Measurements from ENCODE around the gene DAP. TPM values are rescaled to one million over a fixed set of nuclear protein-coding genes. Genes with fewer than 3 reads are reported as not detected.

The DAP gene
- total and polyA plus RNA-seq, 2 of the 4 experiments (the other 2 are of a cell fraction): 49.6 to 189 TPM

DNA sequence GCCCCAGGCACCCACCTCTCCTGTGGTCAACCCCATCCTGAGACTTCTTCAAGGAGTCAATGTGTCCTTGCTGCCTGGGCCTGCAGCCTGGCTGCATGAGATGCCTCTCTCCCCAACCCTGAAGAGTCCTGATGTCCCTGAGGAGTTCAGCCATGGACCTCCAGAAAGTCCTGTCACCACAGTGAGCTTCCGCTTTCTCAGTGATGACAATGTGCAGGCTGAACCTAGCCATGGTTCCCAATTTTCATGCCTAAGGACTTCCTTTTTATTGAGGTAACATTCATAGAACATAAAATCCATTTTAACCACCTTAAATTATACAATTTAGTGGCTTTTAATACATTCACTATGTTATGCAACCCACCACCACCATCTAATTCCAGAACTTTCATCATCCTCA lies 29.1 kb downstream of the DAP start:
- Histone ChIP-seq H2AFZ (replicated peaks; ENCODE audit: low read length, poor library complexity) (no peak overlapping the region), H3K9me3 (ENCODE audit: control insufficient read depth, insufficient read depth, low read length) (no peaks in the 10 kb centered on the region), H2BK5ac (ENCODE audit: low read depth, low read length, poor library complexity, severe bottlenecking) (no peak overlapping the region), H3K36me3 (ENCODE audit: control insufficient read depth, insufficient read depth, low read length) (peaks cover 27% of the 10 kb centered on the region), H3K9ac (ENCODE audit: low read depth, low read length) (no peak overlapping the region), H3K27me3 (ENCODE audit: control insufficient read depth, insufficient read depth, low read length) (no peaks in the 10 kb centered on the region), H4K20me1 (ENCODE audit: insufficient read depth, low read length) (peaks cover 22% of the 10 kb centered on the region), H2BK15ac (ENCODE audit: low read depth, low read length) (no peak overlapping the region), H3K79me1 (ENCODE audit: low read depth in 1 of 2, low read length in 2 of 2) (peaks cover 46 to 83% of the 10 kb centered on the region in 2 experiments), H3K4me3 (ENCODE audit: insufficient read depth, low read depth, low read length) (no peak overlapping the region), H3K4me2 (ENCODE audit: low read depth, low read length) (no peak overlapping the region), H3K9me1 (ENCODE audit: insufficient read depth, low read length) (peaks cover 40% of the 10 kb centered on the region), H3K14ac (replicated peaks; ENCODE audit: low read depth, low read length) (no peak overlapping the region), H2AK9ac (replicated peaks; ENCODE audit: low read depth, low read length, poor library complexity) (no peak overlapping the region), H4K8ac (ENCODE audit: low read depth in 2 of 2, low read length in 2 of 2) (no peak overlapping the region), H4K5ac (ENCODE audit: low read depth, low read length) (no peak overlapping the region), H3K27ac (ENCODE audit: insufficient read depth, low read length) (no peak overlapping the region), H3K18ac (ENCODE audit: low read depth, low read length) (no peak overlapping the region), H3K23ac (ENCODE audit: low read depth, low read length) (no peak overlapping the region), H3K4me1 (ENCODE audit: control insufficient read depth, insufficient read depth, low read length) (peaks cover 15% of the 10 kb centered on the region), H2AK5ac (ENCODE audit: low read depth, low read length) (no peak overlapping the region), H3K56ac (ENCODE audit: extremely low read depth, insufficient read depth, low read length) (no peak overlapping the region), H4K91ac (ENCODE audit: insufficient read depth, low read depth, low read length) (no peak overlapping the region), H2BK20ac (ENCODE audit: low read depth, low read length) (no peak overlapping the region), H3K4ac (ENCODE audit: low read depth, low read length) (no peak overlapping the region), H2BK120ac (ENCODE audit: low read depth, low read length) (no peak overlapping the region)
- ChIA-PET POLR2A (ENCODE audit: unreplicated experiment) (interaction anchor here (0.6 kb wide), 1 partner anchor 25 kb away, joined by 3 read pairs; no protein-coding TSS in a partner anchor), CTCF (no interaction called here)
- intact Hi-C loops (cut with micrococcal nuclease): no loop called here
- ATAC-seq (ENCODE audit: low read depth) (no peak), DNase-seq (no peak)
- WGBS, 2 experiments (ENCODE audit: extremely low coverage in 2 of 2, insufficient read length in 1 of 2): no CpG with 5 or more reads among the region's 1 CpG
- in situ Hi-C loops (cut with MboI; ENCODE audit: low sequenced_read_pairs): no loop called here
- TF ChIP-seq FOS (IDR thresholded peaks at IDR 0.05; ENCODE audit: low read depth, low read length): no peak
- no peak for TF ChIP-seq MXI1 (IDR thresholded peaks at IDR 0.05; ENCODE audit: borderline replicate concordance, low read depth, low read length)
- TF ChIP-seq RCOR1 (IDR thresholded peaks at IDR 0.05; ENCODE audit: insufficient replicate concordance, low read length): no peak
- TF ChIP-seq POLR2A (IDR thresholded peaks at IDR 0.05; ENCODE audit: low read depth, low read length): no peak
- no peak for TF ChIP-seq RFX5 (IDR thresholded peaks at IDR 0.05; ENCODE audit: low read depth, low read length)
- no peak for TF ChIP-seq CEBPB (IDR thresholded peaks at IDR 0.05; ENCODE audit: low read depth, low read length)
- no peak for TF ChIP-seq RAD21 (IDR thresholded peaks at IDR 0.05; ENCODE audit: low read length)
- TF ChIP-seq MAZ (IDR thresholded peaks at IDR 0.05; ENCODE audit: borderline replicate concordance, low read depth, low read length): no peak
- no peak for TF ChIP-seq SMC3 (IDR thresholded peaks at IDR 0.05; ENCODE audit: low read depth, low read length)
- TF ChIP-seq BHLHE40 (IDR thresholded peaks at IDR 0.05; ENCODE audit: low read depth, low read length): no peak
- no peak for TF ChIP-seq MAFK (IDR thresholded peaks at IDR 0.05; ENCODE audit: low read depth, low read length)
- dilution Hi-C loops (cut with HindIII; ENCODE audit: low sequenced_read_pairs, unreplicated experiment): no loop called here
- BruUV-seq (replicated peaks): no TSS peak
